Fibroblast of lung (primary cell): ENCODE measurements around the gene TAF5L. TPM values are rescaled to one million over a fixed set of nuclear protein-coding genes. Genes with fewer than 3 reads are reported as not detected.

Experiments used
- DNase-seq, 2 donors: peaks; one replicate each; pipeline versions ENCODE4 v3.0.0 to v3.0.0-alpha.2; 2010; ENCODE audit warnings: low read depth in 2 of 2
- H2AFZ ChIP-seq: 2 replicates; pipeline ENCODE4 v1.5.1; 2012; ENCODE audit warnings: low read length, control low read depth, inconsistent platforms
- H3K27ac ChIP-seq: 2 replicates; pipeline ENCODE4 v1.5.1; 2011; ENCODE audit warnings: low read length, control low read depth; ENCODE audit not compliant: insufficient read depth
- H3K27me3 ChIP-seq: 2 replicates; pipeline ENCODE4 v1.5.1; 2011; ENCODE audit warnings: mild to moderate bottlenecking, low read length; ENCODE audit not compliant: control insufficient read depth, insufficient read depth
- H3K36me3 ChIP-seq: 2 replicates; pipeline ENCODE4 v1.5.1; 2011; ENCODE audit warnings: low read length; ENCODE audit not compliant: control insufficient read depth, insufficient read depth
- H3K4me1 ChIP-seq: 2 replicates; pipeline ENCODE4 v1.5.1; 2011; ENCODE audit warnings: low read length; ENCODE audit not compliant: control insufficient read depth, insufficient read depth; ENCODE audit errors: extremely low read depth
- H3K4me2 ChIP-seq: 2 replicates; pipeline ENCODE4 v1.5.1; 2011; ENCODE audit warnings: low read length, control low read depth; ENCODE audit not compliant: insufficient read depth; ENCODE audit errors: extremely low read depth
- H3K4me3 ChIP-seq, 4 experiments: fragments of 200-600 bp in 1 of 4; sonication (generic) in 1 of 4; replicated peaks in 1 of 4; 2 replicates each; pipeline ENCODE4 v1.5.1; 2011 to 2016; ENCODE audit warnings: low read length in 4 of 4, low read depth in 3 of 4, mild to moderate bottlenecking in 3 of 4, control low read depth in 2 of 4, inconsistent platforms in 1 of 4, mixed read lengths in 1 of 4; ENCODE audit not compliant: insufficient read depth in 1 of 4; ENCODE audit errors: control extremely low read depth in 1 of 4
- H3K79me2 ChIP-seq: 2 replicates; pipeline ENCODE4 v1.5.1; 2012; ENCODE audit warnings: mild to moderate bottlenecking, low read length, inconsistent platforms; ENCODE audit not compliant: control insufficient read depth, insufficient read depth
- H3K9ac ChIP-seq: 2 replicates; pipeline ENCODE4 v1.5.1; 2011; ENCODE audit warnings: mild to moderate bottlenecking, low read length, control low read depth; ENCODE audit not compliant: insufficient read depth
- H3K9me3 ChIP-seq: 2 replicates; pipeline ENCODE4 v1.5.1; 2012; ENCODE audit warnings: low read depth, low read length; ENCODE audit not compliant: control insufficient read depth, insufficient read depth
- H4K20me1 ChIP-seq: 2 replicates; pipeline ENCODE4 v1.5.1; 2011; ENCODE audit warnings: low read length; ENCODE audit not compliant: control insufficient read depth, insufficient read depth; ENCODE audit errors: extremely low read depth
- EZH2 ChIP-seq: IDR thresholded peaks from 2 replicates; pipeline ENCODE4 v1.5.1; 2012; ENCODE audit warnings: low read length, control low read depth, mild to moderate bottlenecking; ENCODE audit errors: missing control alignments
- polyA plus RNA-seq, 2 donors: library from polyadenylated mRNA; depleted of rRNA in 1 of 2; stranded (reverse) in 1 of 2; unstranded in 1 of 2; fragments of >200 nt; gene quantifications; 2 replicates each; pipeline ENCODE4 v1.2.1, GENCODE V29; 2011 to 2012; ENCODE audit warnings: missing spikeins in 1 of 2
- total RNA-seq: library from RNA; depleted of rRNA; stranded (reverse); fragments of >200 nt; gene quantifications from 2 replicates; pipeline ENCODE4 v1.2.1, GENCODE V29; 2014
- TF ChIP-seq, protein P1 (sequence below), 2 donors: IDR thresholded peaks in 1 of 2; conservative IDR thresholded peaks in 1 of 2; 1 replicate in 1 of 2; 2 replicates in 1 of 2; pipeline ENCODE4 v1.5.1; 2011 to 2012; ENCODE audit warnings: low read length in 2 of 2, control low read depth in 1 of 2, inconsistent platforms in 1 of 2, low read depth in 1 of 2, mild to moderate bottlenecking in 1 of 2

The TAF5L gene
- total and polyA plus RNA-seq, 2 donors (not counting 1 experiment from before 2014, with no cell fraction given) = 17.3 to 18.6 TPM

DNA sequence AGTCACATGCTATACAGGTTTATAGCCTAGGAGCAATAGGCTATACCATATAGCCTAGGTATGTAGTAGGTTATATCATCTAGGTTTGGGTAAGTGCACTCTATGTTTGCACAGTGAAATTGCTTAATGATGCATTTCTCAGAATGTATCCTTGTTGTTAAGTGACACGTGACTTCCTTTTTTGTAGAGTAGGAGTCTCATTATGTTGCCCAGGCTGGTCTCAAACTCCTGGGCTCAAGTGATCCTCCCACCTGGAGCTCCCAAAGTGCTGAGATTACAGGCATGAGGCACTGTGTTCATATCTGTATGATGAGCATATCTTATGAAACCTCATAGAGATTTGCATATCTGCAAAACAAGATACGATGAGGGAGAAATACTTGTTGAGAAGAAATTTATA, 53.6 kb downstream of the TAF5L start:
- Histone ChIP-seq H3K27ac (no peak overlapping the region), H3K36me3 (no peaks in the 10 kb centered on the region), H3K9me3 (no peaks in the 10 kb centered on the region), H3K9ac (no peak overlapping the region), H3K4me2 (no peak overlapping the region), H2AFZ (no peak overlapping the region), H4K20me1 (no peaks in the 10 kb centered on the region), H3K4me1 (no peaks in the 10 kb centered on the region), H3K4me3 (no peak overlapping the region), H3K27me3 (no peaks in the 10 kb centered on the region), H3K79me2 (no peaks in the 10 kb centered on the region)
- no peak for DNase-seq
- TF ChIP-seq, protein P1, sequence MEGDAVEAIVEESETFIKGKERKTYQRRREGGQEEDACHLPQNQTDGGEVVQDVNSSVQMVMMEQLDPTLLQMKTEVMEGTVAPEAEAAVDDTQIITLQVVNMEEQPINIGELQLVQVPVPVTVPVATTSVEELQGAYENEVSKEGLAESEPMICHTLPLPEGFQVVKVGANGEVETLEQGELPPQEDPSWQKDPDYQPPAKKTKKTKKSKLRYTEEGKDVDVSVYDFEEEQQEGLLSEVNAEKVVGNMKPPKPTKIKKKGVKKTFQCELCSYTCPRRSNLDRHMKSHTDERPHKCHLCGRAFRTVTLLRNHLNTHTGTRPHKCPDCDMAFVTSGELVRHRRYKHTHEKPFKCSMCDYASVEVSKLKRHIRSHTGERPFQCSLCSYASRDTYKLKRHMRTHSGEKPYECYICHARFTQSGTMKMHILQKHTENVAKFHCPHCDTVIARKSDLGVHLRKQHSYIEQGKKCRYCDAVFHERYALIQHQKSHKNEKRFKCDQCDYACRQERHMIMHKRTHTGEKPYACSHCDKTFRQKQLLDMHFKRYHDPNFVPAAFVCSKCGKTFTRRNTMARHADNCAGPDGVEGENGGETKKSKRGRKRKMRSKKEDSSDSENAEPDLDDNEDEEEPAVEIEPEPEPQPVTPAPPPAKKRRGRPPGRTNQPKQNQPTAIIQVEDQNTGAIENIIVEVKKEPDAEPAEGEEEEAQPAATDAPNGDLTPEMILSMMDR (conservative IDR thresholded peaks at IDR 0.05 in 1 of 2, IDR thresholded peaks at IDR 0.05 in 1 of 2; ENCODE audit: low read depth in 1 of 2, low read length in 2 of 2) = no peak
- no peak for TF ChIP-seq EZH2

DNA sequence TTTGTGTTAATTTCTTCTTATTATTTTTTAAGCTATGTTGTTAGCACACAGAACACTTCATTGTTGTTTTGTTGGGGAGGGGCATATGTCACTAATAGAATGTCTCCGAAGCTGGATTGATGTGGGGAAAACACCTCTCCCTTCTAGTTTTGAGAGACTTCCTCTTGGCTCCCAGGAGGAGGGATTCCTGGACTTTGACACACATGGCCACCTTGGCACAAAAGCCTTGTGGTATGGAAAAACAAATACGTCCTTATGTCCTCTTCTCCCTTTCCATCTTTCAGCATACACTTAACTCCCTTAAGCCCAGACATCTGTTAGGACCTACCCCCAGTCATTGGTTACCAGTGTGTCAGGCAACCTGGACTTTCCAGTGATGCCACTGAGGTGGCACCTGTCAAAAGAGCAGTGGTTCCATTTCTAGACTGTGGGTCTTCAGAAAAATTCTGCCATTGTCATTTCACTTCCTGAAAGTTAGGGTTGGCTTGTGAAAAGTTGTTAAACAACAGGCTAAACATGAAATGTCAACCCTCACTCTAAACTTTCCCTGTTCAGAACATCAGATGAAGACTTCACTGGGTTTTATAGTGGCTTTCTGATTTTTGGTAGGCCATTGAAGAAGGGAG, 54.9 kb downstream of the TAF5L start:
- Histone ChIP-seq H3K9me3 (no peaks in the 10 kb centered on the region), H4K20me1 (no peaks in the 10 kb centered on the region), H3K4me2 (no peak overlapping the region), H3K79me2 (no peaks in the 10 kb centered on the region), H3K27ac (no peak overlapping the region), H3K4me3 (no peak overlapping the region), H3K9ac (no peak overlapping the region), H3K36me3 (no peaks in the 10 kb centered on the region), H3K4me1 (no peaks in the 10 kb centered on the region), H3K27me3 (no peaks in the 10 kb centered on the region), H2AFZ (no peak overlapping the region)
- TF ChIP-seq, protein P1 (conservative IDR thresholded peaks at IDR 0.05 in 1 of 2, IDR thresholded peaks at IDR 0.05 in 1 of 2; ENCODE audit: low read depth in 1 of 2, low read length in 2 of 2) = no peak
- TF ChIP-seq EZH2 = no peak
- DNase-seq = no peak

DNA sequence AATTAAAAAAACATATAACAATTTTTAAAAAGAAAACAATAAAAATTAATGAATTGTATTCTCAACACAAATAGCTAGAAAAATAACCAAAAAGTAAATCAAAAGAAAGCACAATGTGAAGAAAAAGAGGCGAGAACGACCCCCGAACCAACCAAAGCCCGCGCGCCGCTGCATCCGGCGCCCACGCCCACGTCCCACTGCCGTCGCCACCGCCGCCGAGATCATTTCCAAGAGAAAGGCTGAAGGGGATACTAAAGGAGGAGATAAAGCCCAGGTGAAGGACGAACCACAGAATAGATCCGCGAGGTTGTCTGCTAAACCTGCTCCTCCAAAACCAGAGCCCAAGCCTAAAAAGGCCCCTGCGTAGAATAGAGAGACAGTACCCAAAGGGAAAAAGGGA, 55.6 kb downstream of the TAF5L start:
- H3K36me3 ChIP-seq = no peaks in the 10 kb centered on the region
- DNase-seq = no peak
- no peak overlapping the region for H3K9ac ChIP-seq
- H3K4me1 ChIP-seq = no peaks in the 10 kb centered on the region
- H4K20me1 ChIP-seq = no peaks in the 10 kb centered on the region
- no peaks in the 10 kb centered on the region for H3K79me2 ChIP-seq
- H3K27me3 ChIP-seq = no peaks in the 10 kb centered on the region
- no peak overlapping the region for H3K4me3 ChIP-seq
- H3K27ac ChIP-seq = no peak overlapping the region
- H3K9me3 ChIP-seq = no peaks in the 10 kb centered on the region
- TF ChIP-seq, protein P1 (conservative IDR thresholded peaks at IDR 0.05 in 1 of 2, IDR thresholded peaks at IDR 0.05 in 1 of 2; ENCODE audit: low read depth in 1 of 2, low read length in 2 of 2) = no peak
- no peak for TF ChIP-seq EZH2
- no peak overlapping the region for H2AFZ ChIP-seq
- no peak overlapping the region for H3K4me2 ChIP-seq
